SK-N-SH (cell line): ENCODE measurements around the gene COQ9. TPM values are rescaled to one million over a fixed set of nuclear protein-coding genes. Genes with fewer than 3 reads are reported as not detected.

Source experiments
- CTCF ChIA-PET: fragments of 300-600, 350-600 bp; formaldehyde crosslinking; extraction: SDS; loops from one replicate; lab custom pipeline; 2021; lab: Yijun Ruan, JAX
- POLR2A ChIA-PET: fragments of 350-600 bp; sonication (Branson Sonifier 250); formaldehyde crosslinking; extraction: SDS; loops from one replicate; lab custom pipeline; 2020; ENCODE audit warnings: antibody characterized with exemption, inconsistent platforms; lab: Yijun Ruan, JAX
- DNase-seq: peaks from one replicate; pipeline ENCODE4 v3.0.0; 2012
- H2AFZ ChIP-seq: fragments of 200-600 bp; sonication (generic); 2 replicates; pipeline ENCODE4 v1.8.1; 2016; ENCODE audit warnings: antibody characterized with exemption, mild to moderate bottlenecking, low read depth
- H3F3A ChIP-seq: fragments of 200-600 bp; sonication (generic); replicated peaks from 2 replicates; pipeline ENCODE3; 2016; ENCODE audit warnings: antibody characterized with exemption, mild to moderate bottlenecking; ENCODE audit not compliant: insufficient read depth
- H3K27ac ChIP-seq, 2 experiments: fragments of 200-500 bp in 1 of 2; fragments of 200-600 bp in 1 of 2; sonication (Bioruptor generic) in 1 of 2; sonication (generic), shearing (Covaris generic) in 1 of 2; 2 replicates each; pipeline versions ENCODE4 v1.5.1 to v1.6.1; 2014 to 2016; ENCODE audit warnings: low read depth in 2 of 2, inconsistent platforms in 1 of 2, low read length in 1 of 2, mild to moderate bottlenecking in 1 of 2, mixed read lengths in 1 of 2
- H3K27me3 ChIP-seq: fragments of 200-600 bp; sonication (generic), shearing (Covaris generic); 2 replicates; pipeline ENCODE4 v1.6.1; 2016; ENCODE audit warnings: mixed run types; ENCODE audit not compliant: insufficient read depth
- H3K36me3 ChIP-seq, 2 experiments: fragments of 200-500 bp in 1 of 2; fragments of 200-600 bp in 1 of 2; sonication (Bioruptor generic) in 1 of 2; sonication (generic) in 1 of 2; replicated peaks in 1 of 2; 2 replicates each; pipeline versions ENCODE3 to v1.5.1; 2014 to 2016; ENCODE audit warnings: low read length in 1 of 2, mild to moderate bottlenecking in 1 of 2; ENCODE audit not compliant: insufficient read depth in 2 of 2, control insufficient read depth in 1 of 2
- H3K4me1 ChIP-seq, 2 experiments: fragments of 200-500 bp in 1 of 2; fragments of 200-600 bp in 1 of 2; sonication (Bioruptor generic) in 1 of 2; sonication (generic), shearing (Covaris generic) in 1 of 2; 2 replicates each; pipeline versions ENCODE4 v1.5.1 to v1.6.1; 2014 to 2016; ENCODE audit warnings: low read depth in 1 of 2, low read length in 1 of 2, mixed run types in 1 of 2; ENCODE audit not compliant: insufficient read depth in 2 of 2, control insufficient read depth in 1 of 2
- H3K4me2 ChIP-seq: fragments of 200-600 bp; sonication (generic), shearing (Covaris generic); 2 replicates; pipeline ENCODE4 v1.6.1; 2017; ENCODE audit warnings: mixed run types
- H3K4me3 ChIP-seq, 2 experiments: fragments of 200-500 bp in 1 of 2; fragments of 200-600 bp in 1 of 2; sonication (Bioruptor generic) in 1 of 2; sonication (generic), shearing (Covaris generic) in 1 of 2; 2 replicates each; pipeline versions ENCODE4 v1.5.1 to v1.8.1; 2014 to 2016; ENCODE audit warnings: low read depth in 2 of 2, inconsistent platforms in 1 of 2, low read length in 1 of 2, mild to moderate bottlenecking in 1 of 2, mixed read lengths in 1 of 2, moderate library complexity in 1 of 2
- H3K79me2 ChIP-seq: fragments of 200-600 bp; sonication (generic); 2 replicates; pipeline ENCODE4 v1.8.1; 2017; ENCODE audit warnings: mild to moderate bottlenecking; ENCODE audit not compliant: insufficient read depth
- H3K9ac ChIP-seq: fragments of 200-600 bp; sonication (generic); 2 replicates; pipeline ENCODE4 v1.6.1; 2017; ENCODE audit warnings: mixed run types
- H3K9me2 ChIP-seq: fragments of 200-600 bp; sonication (generic); 2 replicates; pipeline ENCODE4 v1.6.1; 2017; ENCODE audit warnings: mixed run types
- H3K9me3 ChIP-seq: fragments of 200-600 bp; sonication (generic); 2 replicates; pipeline ENCODE4 v1.6.1; 2017; ENCODE audit warnings: mixed run types, mild to moderate bottlenecking, moderate library complexity
- H4K20me1 ChIP-seq: fragments of 200-600 bp; sonication (generic); 2 replicates; pipeline ENCODE4 v1.6.1; 2017; ENCODE audit warnings: mild to moderate bottlenecking, mixed run types; ENCODE audit not compliant: insufficient read depth
- FOSL2 ChIP-seq: IDR thresholded peaks from 2 replicates; pipeline ENCODE4 v1.4.0; 2012; ENCODE audit warnings: low read depth, mild to moderate bottlenecking, moderate library complexity, borderline replicate concordance
- FOXJ3 ChIP-seq: sonication (generic); formaldehyde crosslinking; IDR thresholded peaks from 2 replicates; pipeline ENCODE4 v1.5.1; 2020; ENCODE audit warnings: mild to moderate bottlenecking, missing genetic modification reagents
- IRF3 ChIP-seq: fragments of 150-350 bp; IDR thresholded peaks from 2 replicates; pipeline ENCODE4 v1.6.1; 2016; ENCODE audit warnings: mild to moderate bottlenecking, low read depth, low read length
- JUND ChIP-seq: IDR thresholded peaks from 2 replicates; pipeline ENCODE4 v1.4.0; 2012
- MXI1 ChIP-seq: IDR thresholded peaks from 2 replicates; pipeline ENCODE4 v1.6.1; 2012; ENCODE audit warnings: mild to moderate bottlenecking, low read depth, low read length, improper control_type of control experiment
- NFIC ChIP-seq: IDR thresholded peaks from 2 replicates; pipeline ENCODE4 v1.4.0; 2012; ENCODE audit warnings: borderline replicate concordance
- NRF1 ChIP-seq: IDR thresholded peaks from 2 replicates; pipeline ENCODE4 v1.6.1; 2012; ENCODE audit warnings: low read depth, mild to moderate bottlenecking, low read length
- PBX3 ChIP-seq: IDR thresholded peaks from 2 replicates; pipeline ENCODE4; 2012
- RAD21 ChIP-seq: IDR thresholded peaks from 2 replicates; pipeline ENCODE4 v1.6.1; 2012; ENCODE audit warnings: mild to moderate bottlenecking, low read length
- REST ChIP-seq: IDR thresholded peaks from 2 replicates; pipeline ENCODE4 v1.6.1; 2012; ENCODE audit warnings: mild to moderate bottlenecking, low read depth, low read length, moderate library complexity
- SIN3A ChIP-seq: IDR thresholded peaks from 2 replicates; pipeline ENCODE4 v1.6.1; 2012; ENCODE audit warnings: low read depth, mild to moderate bottlenecking, low read length, moderate library complexity, borderline replicate concordance
- TCF12 ChIP-seq: IDR thresholded peaks from 2 replicates; pipeline ENCODE4 v1.4.0; 2012
- USF1 ChIP-seq: IDR thresholded peaks from 2 replicates; pipeline ENCODE4 v1.4.0; 2012; ENCODE audit warnings: low read depth, borderline replicate concordance
- USF2 ChIP-seq: fragments of 150-350 bp; IDR thresholded peaks from 2 replicates; pipeline ENCODE4 v1.6.1; 2017; ENCODE audit warnings: antibody characterized with exemption, low read length, low read depth, borderline replicate concordance
- WGBS: methylation state at CpG from one replicate; pipeline ENCODE4 v1.1.6; 2017; ENCODE audit warnings: low lambda C conversion rate; 5-methylcytosine and 5-hydroxymethylcytosine counted together
- polyA plus RNA-seq, 3 experiments: library from polyadenylated mRNA; depleted of rRNA; stranded (reverse); fragments of >200 nt; gene quantifications; 2 replicates each; pipeline ENCODE4 v1.2.3, GENCODE V29; 2012

The COQ9 gene
- polyA plus RNA-seq, 1 of the 3 experiments (the other 2 are of a cell fraction), result 81.2 TPM

GRCh38 chr16:57500578-57501111, 53.4 kb downstream of the COQ9 start (continued):
- TF ChIP-seq REST, result no peak
- TF ChIP-seq, all 33 proteins: peak for 0

GRCh38 chr16:57501492-57501891, 54.2 kb downstream of the COQ9 start:
- no peak overlapping the region for H3K4me2 ChIP-seq
- H3K79me2 ChIP-seq, result no peaks in the 10 kb centered on the region
- no peaks in the 10 kb centered on the region for H3K36me3 ChIP-seq
- no peaks in the 10 kb centered on the region for H3K9me3 ChIP-seq
- WGBS, result 87% methylated on average over 7 of the region's 7 CpGs
- no peak for DNase-seq
- H3K4me1 ChIP-seq, result peaks cover 0 to 25% of the 10 kb centered on the region in 2 experiments; a peak in 1 of 4 replicates
- H2AFZ ChIP-seq, result no peak overlapping the region
- no peak overlapping the region for H3K27ac ChIP-seq
- no peaks in the 10 kb centered on the region for H4K20me1 ChIP-seq
- ChIA-PET CTCF (interaction anchor here (0.6 to 3.5 kb wide), 3 partner anchors 18 to 1798 kb away, joined by 3 to 12 read pairs (median 3); no protein-coding TSS in a partner anchor), POLR2A (interaction anchor here (2.0 kb wide), 1 partner anchor 9 kb away, joined by 4 read pairs; no protein-coding TSS in a partner anchor)
- TF ChIP-seq JUND (no peak), TCF12 (no peak), SIN3A (no peak), IRF3 (no peak), PBX3 (no peak)
- no peak overlapping the region for H3K4me3 ChIP-seq
- no peak overlapping the region for H3K9ac ChIP-seq
- H3K27me3 ChIP-seq, result no peaks in the 10 kb centered on the region
- H3F3A ChIP-seq, result no peaks in the 10 kb centered on the region
- no peaks in the 10 kb centered on the region for H3K9me2 ChIP-seq

- POLR2A ChIA-PET, result no interaction called here
- Histone ChIP-seq H3K36me3 (no peaks in the 10 kb centered on the region), H3K4me3 (no peak overlapping the region), H3K4me1 (peaks cover 0 to 26% of the 10 kb centered on the region in 2 experiments; a peak in 1 of 4 replicates), H3K27me3 (no peaks in the 10 kb centered on the region), H2AFZ (no peak overlapping the region), H4K20me1 (no peaks in the 10 kb centered on the region), H3K27ac (no peak overlapping the region), H3F3A (no peaks in the 10 kb centered on the region), H3K9ac (no peak overlapping the region), H3K9me3 (no peaks in the 10 kb centered on the region), H3K79me2 (no peaks in the 10 kb centered on the region), H3K9me2 (no peaks in the 10 kb centered on the region), H3K4me2 (no peak overlapping the region)
- CTCF ChIA-PET, result interaction anchor here (1.3 to 3.5 kb wide), 2 partner anchors 18 to 19 kb away, joined by 3 to 12 read pairs; no protein-coding TSS in a partner anchor
- 74% methylated on average over 11 of the region's 12 CpGs for WGBS
- DNase-seq, result no peak
- TF ChIP-seq RAD21 (no peak), USF1 (no peak), MXI1 (no peak), JUND (no peak), NRF1 (no peak), USF2 (no peak), FOSL2 (no peak), NFIC (no peak), FOXJ3 (CRISPR knock-in tag) (no peak)
Measured at GRCh38 chr16:57502048-57502775, 54.9 kb downstream of the COQ9 start.
